ENCODE measurements around the gene C16orf78.

Gene C16orf78

DNA sequence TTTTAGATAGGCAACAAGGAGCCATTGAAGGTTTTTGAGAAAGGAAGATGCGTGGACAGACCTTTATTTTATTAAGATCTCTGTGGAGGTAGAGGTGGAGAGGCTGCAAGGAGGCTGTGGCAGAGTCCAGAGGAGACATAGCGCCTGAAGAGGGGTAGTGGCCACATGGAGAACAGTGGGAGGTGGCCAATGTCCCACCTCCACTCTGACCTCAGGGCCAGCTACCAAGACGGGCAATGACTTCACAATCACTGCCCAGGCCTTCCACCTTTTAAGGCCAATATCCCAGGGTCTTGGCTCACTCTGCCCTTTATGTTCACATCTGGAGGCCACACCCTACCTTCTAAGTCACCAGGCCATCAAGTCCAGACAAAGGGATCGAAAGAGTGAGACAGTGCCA is at the start of gene C16orf78:
Gene C16orf78 (plus strand): TSS at position 301 of the 400 bp plus-strand sequence. CDS start 136 bp downstream, outside the sequence.
- no peak for DNase-seq (ENCODE audit: low read depth, low spot score)

- no peak for DNase-seq (ENCODE audit: low read depth, low spot score)
Observed at GRCh38 chr16:49324703-49325102, 48.9 kb upstream of the C16orf78 start.

GRCh38 chr16:49327466-49327865 is 46.1 kb upstream of the C16orf78 start:
- no peak for DNase-seq (ENCODE audit: low read depth, low spot score)

GRCh38 chr16:49328325-49328724 is 45.3 kb upstream of the C16orf78 start:
- DNase-seq (ENCODE audit: low read depth, low spot score): no peak

GRCh38 chr16:49330562-49331201 is 42.9 kb upstream of the C16orf78 start:
- DNase-seq (ENCODE audit: low read depth, low spot score): no peak

GRCh38 chr16:49332589-49333258 is 40.9 kb upstream of the C16orf78 start:
- no peak for DNase-seq (ENCODE audit: low read depth, low spot score)

DNA sequence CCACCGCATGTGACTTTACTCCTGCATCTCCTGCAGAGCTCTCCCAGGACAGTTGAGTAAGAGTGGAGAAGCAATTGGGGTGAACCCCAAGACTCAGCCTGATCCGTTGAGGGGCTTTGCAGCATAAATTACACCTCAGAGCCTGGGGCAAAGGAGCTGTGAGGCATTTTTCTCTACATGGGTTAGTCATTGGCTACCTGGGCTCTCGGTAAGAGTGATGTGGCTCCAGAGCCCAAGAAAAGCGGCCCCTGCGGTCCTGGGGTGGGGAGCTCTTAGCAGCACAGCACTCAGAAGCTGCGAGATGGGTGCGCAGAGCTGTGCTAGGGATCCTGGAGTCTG is 40.4 kb upstream of the C16orf78 start:
- DNase-seq (ENCODE audit: low read depth, low spot score): no peak

- DNase-seq (ENCODE audit: low read depth, low spot score): no peak
Observed at GRCh38 chr16:49335828-49336227, 37.8 kb upstream of the C16orf78 start.

DNA sequence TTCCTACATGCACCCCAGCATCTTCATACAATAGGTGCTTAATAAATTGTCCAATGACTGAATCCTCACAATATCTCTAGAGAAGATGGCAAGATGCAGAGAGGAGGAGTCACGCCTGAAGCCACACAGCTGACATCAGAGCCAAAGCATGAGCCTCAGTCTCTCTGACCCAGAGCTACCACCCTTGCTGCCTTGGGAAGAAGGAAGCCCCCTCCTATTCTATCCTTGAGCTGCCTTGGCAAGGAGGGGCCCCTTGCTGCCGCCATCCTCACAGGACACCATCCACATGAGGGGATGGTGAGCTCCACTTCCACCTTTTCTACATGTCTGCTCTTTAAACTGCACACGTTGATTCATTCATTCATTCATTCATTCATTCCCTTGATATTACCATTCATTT is 37.0 kb upstream of the C16orf78 start:
- no peak for DNase-seq (ENCODE audit: low read depth, low spot score)

DNA sequence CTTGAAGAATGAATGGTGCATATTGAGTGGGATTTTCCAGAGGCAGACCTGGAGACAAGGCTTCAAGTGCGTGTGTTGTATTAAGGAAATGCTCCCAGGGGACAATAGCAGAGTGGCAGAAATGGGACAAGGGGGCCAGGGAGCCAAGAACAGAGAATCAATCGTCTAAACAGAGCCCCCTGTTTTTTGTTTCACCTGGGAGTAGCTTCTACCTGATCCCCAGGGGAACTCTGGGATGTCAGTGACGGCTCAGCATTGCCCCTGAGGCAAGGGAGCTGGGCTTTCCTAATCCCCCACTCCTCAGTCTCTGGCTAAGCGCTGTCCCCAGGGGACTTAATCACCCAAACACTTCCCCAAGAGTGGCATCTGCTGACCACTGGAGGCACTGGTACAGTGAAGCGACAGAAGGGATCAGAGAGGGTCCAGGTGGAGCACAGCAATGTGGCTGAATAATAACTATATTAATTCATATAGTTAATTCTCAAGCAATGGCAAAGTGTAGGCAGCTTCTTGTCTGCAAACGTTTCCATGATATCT is 35.7 kb upstream of the C16orf78 start:
- DNase-seq (ENCODE audit: low read depth, low spot score): no peak

- DNase-seq (ENCODE audit: low read depth, low spot score): no peak
Observed at GRCh38 chr16:49338611-49339265, 34.9 kb upstream of the C16orf78 start.

GRCh38 chr16:49340466-49340865 is 33.1 kb upstream of the C16orf78 start:
- no peak for DNase-seq (ENCODE audit: low read depth, low spot score)

GRCh38 chr16:49341706-49342105 is 31.9 kb upstream of the C16orf78 start:
- DNase-seq (ENCODE audit: low read depth, low spot score): no peak

DNA sequence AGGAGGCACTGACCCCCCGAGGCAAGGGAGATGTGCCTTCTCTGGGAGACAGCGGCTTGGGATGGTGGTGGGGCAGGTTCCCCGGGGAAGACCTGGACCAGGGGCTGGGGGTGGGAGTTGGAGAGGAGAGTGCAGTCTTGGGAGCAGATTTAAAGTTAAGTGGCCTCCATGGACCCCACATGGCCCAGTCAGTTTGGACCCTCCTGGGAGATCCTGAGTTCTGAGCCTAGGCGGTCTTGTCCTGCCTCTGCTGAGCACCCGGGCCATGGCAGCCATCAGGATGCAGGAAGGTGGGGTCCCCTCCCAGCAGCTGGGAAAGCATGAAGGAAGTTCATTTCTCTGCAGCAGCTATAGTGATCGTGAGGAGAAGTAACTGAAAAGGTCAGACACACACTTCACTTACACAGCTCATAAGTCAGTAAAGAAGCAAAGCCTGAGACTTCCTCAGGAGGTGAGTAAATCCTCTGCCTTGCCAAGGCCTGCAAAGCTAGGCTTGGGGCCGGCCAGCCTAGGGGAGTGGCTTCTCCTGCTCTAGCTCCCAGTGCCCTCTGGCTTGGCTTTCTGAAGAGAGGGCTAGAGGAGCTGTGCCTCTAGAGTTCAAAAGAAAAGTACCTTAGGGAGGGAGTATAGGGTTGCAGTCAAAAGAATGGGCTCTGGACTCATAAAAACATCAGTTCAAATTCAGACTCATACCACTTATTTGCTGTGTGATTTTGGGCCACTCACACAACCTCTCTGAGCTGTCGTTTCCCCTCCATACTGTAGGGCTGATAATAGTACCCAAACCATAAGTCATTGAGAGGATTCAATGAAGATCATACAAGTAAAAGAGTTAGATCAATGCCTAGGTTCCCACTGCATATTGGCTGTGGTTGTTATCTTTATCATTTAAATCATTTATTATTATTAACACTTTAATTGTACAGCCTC is 31.0 kb upstream of the C16orf78 start:
- no peak for DNase-seq (ENCODE audit: low read depth, low spot score)

DNA sequence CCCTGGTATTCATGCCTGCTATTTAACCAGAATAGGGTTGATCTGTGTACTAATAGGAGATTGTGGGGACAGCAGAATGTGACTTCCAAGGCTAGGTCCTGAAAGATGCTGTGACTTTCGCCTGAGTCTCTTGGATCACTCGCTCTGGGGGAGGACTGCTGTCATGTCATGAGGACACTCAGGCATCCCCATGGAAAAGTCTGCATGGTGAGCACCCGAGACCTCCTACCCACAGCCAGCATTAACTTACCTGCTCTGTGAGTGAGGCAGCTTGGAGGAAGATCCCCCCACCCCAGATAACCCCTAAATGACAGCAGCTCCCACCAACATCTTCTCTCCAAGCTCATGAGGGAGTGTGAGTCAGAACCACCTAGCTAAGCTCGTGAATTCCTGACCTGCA is 30.3 kb upstream of the C16orf78 start:
- no peak for DNase-seq (ENCODE audit: low read depth, low spot score)

DNA sequence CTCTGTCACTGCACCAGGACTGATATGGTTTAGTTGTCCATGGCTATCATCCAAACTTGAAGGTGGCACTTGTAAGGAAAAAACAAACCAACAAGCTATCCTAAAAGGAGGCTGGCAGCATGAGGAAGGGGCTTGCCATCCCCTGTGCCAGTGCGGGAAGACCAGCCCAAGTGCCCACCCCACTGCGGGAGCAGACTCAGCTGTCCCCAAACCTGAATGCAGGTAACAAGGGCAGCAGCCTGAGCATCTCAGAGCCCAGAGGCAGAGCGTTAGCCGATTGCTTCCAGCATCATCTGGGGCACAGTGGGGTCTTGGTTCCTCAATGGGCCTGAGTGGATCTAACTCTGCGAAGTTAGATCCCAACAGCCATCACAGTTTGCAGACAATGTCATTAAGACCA is 29.2 kb upstream of the C16orf78 start:
- DNase-seq (ENCODE audit: low read depth, low spot score): no peak

DNA sequence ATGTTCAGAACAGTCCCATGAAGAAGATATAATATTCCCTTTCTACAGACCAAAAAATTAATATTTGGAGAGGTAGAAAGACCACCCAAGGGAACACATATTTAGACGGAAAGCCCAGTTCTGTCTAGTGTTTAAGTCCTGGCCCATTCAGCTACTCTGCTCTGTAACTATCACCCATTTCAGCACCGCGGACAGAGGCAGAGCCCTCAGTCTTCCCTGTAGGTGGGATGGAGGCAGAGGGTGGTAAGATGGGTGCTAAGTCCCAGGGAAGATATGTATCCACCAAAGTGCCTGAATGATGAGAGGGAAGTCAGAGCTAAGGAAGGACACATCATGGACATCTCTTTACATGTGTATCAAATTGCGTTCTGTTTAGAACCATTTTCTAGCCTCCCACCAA is 27.8 kb upstream of the C16orf78 start:
- no peak for DNase-seq (ENCODE audit: low read depth, low spot score)

DNA sequence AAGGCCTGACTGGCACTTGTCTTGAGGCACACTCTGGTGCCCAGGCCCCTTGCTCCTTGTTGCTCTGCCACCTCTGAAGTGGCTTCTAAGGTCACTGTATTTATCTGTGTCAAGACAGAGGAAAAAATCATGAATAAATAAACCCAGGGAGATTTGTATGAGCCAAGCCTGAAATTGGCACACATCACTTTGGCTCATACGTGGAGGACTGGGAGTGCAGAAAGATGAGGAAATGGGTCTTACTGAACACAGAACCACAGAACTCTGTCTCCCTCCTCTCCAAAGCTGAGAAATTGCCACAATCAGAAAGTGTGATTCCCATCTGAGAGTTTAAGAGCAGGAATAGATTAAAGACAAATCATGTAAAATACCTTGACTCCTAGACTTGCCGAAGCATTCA is 27.1 kb upstream of the C16orf78 start:
- no peak for DNase-seq (ENCODE audit: low read depth, low spot score)

DNA sequence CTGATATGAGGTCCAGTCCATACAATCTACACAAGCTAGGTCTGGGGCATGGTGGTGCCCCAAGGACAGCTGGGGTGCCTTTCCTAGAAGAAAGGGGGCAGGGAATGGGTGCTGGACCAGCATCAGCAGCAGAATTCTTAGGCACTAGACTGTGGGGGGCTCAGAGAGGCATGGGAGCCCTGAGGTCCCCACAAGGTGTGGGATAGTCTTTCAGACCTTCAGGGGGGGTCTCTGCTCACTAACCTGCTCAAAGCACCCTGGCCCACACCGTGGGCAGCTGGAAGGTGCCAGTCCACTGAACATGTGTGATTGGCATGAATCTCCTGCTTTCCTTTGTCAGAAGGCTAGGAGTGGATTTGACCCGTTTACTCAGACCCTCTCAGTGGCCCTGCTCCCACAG is 26.1 kb upstream of the C16orf78 start:
- no peak for DNase-seq (ENCODE audit: low read depth, low spot score)

DNA sequence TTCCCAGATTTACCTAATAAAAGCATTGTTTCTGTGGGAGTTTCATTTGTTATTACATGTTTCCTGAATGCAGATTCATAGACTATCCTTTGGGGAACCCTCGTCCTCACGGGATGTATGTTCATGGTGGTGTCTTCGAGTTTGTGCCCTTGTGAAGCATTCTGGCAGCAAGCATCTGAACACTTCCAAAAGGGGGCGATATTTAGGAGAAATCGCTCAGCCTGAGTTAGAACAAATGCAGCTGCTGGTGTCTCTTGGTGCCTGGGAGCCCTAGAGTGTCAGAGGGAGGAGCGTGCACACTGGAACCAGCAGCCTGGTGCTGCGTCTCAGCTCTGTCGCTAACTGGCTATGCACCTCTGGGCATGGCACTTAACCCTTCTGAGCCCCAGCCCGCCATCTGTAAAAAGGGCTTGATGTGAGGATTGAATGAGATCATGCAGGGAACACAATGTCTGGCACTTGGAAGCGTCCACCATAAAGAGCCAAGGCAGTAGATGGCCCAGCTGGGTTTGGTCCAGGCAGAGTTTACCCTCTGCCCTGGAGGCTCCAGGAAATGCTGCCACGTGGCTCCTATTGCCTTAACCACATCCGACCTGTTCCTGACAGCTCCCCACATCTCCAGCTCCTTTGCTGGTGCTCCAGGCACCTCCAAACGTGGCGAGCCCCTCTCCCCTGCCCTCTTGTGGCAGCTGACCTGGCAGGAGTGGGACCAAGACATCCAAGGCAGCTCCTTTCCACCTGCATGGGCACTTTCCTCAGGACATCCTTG is 25.0 kb upstream of the C16orf78 start:
- no peak for DNase-seq (ENCODE audit: low read depth, low spot score)
